ENCODE results near the gene MBTPS1. TPM values are rescaled to one million over a fixed set of nuclear protein-coding genes. Genes with fewer than 3 reads are reported as not detected.

MBTPS1 gene
- total RNA-seq, 1 donor from 2014 or later = 70.9 TPM

DNA sequence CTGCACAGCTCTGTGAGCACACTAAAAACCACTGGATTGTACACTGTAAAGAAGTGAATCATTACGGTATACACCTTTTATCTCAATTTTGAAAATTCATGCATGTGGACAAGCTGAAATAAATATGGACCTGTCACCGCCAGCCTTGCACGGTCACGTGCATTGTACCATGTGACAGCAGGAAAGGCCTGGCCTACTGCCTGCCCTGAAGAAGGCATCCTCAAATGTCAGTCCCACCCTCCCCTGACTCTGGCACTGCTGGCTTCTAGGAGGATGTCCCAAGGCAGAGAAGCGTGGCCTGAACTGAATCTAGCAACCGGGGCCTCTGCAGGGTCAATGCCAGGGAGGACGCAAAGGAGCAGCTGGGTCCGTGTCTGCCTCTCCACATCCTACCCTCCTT, 108.8 kb downstream of the MBTPS1 start:
- Histone ChIP-seq H3K27me3 (ENCODE audit: control insufficient read depth, insufficient read depth, low read length) (peaks cover 17% of the 10 kb centered on the region), H3K36me3 (ENCODE audit: control insufficient read depth, insufficient read depth, low read length) (no peaks in the 10 kb centered on the region), H3K4me3 (ENCODE audit: low read depth, low read length) (no peak overlapping the region)
- TF ChIP-seq, protein P1, sequence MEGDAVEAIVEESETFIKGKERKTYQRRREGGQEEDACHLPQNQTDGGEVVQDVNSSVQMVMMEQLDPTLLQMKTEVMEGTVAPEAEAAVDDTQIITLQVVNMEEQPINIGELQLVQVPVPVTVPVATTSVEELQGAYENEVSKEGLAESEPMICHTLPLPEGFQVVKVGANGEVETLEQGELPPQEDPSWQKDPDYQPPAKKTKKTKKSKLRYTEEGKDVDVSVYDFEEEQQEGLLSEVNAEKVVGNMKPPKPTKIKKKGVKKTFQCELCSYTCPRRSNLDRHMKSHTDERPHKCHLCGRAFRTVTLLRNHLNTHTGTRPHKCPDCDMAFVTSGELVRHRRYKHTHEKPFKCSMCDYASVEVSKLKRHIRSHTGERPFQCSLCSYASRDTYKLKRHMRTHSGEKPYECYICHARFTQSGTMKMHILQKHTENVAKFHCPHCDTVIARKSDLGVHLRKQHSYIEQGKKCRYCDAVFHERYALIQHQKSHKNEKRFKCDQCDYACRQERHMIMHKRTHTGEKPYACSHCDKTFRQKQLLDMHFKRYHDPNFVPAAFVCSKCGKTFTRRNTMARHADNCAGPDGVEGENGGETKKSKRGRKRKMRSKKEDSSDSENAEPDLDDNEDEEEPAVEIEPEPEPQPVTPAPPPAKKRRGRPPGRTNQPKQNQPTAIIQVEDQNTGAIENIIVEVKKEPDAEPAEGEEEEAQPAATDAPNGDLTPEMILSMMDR (IDR thresholded peaks at IDR 0.05; ENCODE audit: insufficient read depth, low read length, poor library complexity, severe bottlenecking) = no peak
- DNase-seq (ENCODE audit: low read depth) = no peak

DNA sequence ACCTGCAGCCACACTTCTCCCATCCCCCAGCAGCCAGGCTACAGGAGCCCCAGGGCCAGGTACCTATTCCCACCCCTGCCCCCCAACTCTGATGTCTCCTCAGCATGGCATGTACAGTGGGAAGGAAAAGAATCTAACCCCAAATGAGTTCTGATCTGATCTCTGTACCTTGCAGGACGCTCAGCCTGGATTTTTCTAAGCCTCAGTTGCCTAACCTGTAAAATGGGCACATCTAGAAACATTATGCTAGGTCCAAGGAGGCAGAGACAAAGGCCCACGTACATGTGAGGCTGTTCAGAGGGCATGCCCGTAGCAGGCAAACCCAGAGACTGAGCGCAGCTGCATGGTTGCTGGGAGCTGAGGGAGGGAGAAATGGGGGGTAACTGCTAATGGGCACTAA, 109.2 kb downstream of the MBTPS1 start:
- TF ChIP-seq, protein P1 (IDR thresholded peaks at IDR 0.05; ENCODE audit: insufficient read depth, low read length, poor library complexity, severe bottlenecking) = no peak
- no peak overlapping the region for H3K4me3 ChIP-seq (ENCODE audit: low read depth, low read length)
- no peaks in the 10 kb centered on the region for H3K36me3 ChIP-seq (ENCODE audit: control insufficient read depth, insufficient read depth, low read length)
- H3K27me3 ChIP-seq (ENCODE audit: control insufficient read depth, insufficient read depth, low read length) = peaks cover 19% of the 10 kb centered on the region
- DNase-seq (ENCODE audit: low read depth) = no peak

DNA sequence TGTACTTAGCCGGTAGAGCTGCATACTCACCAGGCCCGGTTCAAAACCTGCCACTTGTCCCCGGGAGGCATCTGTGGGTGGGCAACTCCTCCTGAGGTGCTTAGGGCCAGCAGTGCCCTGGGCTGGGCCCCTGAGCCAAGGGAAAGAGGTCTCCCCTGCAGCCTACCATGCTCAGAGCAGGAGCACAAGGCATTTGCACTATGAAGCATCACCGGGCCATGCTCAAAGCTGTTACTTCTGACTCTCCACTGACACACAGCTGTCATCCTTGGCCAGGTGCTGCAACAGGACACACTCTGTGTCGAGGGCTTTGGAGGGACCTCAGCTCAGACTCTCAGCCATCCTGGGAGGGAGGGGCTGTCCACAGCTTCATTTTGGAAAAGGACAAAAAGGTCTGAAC, 111.4 kb downstream of the MBTPS1 start:
- Histone ChIP-seq H3K27me3 (ENCODE audit: control insufficient read depth, insufficient read depth, low read length) (peaks cover 26% of the 10 kb centered on the region), H3K4me3 (ENCODE audit: low read depth, low read length) (no peak overlapping the region), H3K36me3 (ENCODE audit: control insufficient read depth, insufficient read depth, low read length) (no peaks in the 10 kb centered on the region)
- DNase-seq (ENCODE audit: low read depth) = no peak
- TF ChIP-seq, protein P1 (IDR thresholded peaks at IDR 0.05; ENCODE audit: insufficient read depth, low read length, poor library complexity, severe bottlenecking) = no peak

DNA sequence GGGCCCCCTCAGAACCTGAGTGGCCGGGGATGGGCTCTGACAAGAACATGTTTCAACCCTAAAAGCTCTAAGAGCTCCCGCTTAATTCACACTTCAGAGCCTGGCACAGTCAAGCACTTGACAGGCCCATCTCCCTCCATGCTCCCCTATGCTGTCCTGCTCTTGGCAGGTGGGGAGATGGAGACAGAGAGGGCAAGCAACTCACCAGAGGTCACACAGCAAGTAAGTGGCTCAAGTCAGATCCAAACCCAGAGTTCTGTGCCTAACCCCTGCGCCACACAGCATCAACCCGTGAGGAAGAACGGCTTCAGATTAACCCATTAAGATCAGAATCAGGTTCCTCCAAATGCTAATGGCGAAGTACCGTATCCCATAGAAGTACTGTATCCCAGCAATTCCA, 112.3 kb downstream of the MBTPS1 start:
- TF ChIP-seq, protein P1 (IDR thresholded peaks at IDR 0.05; ENCODE audit: insufficient read depth, low read length, poor library complexity, severe bottlenecking) = no peak
- no peak for DNase-seq (ENCODE audit: low read depth)
- peaks cover 24% of the 10 kb centered on the region for H3K27me3 ChIP-seq (ENCODE audit: control insufficient read depth, insufficient read depth, low read length)
- H3K4me3 ChIP-seq (ENCODE audit: low read depth, low read length) = no peak overlapping the region
- H3K36me3 ChIP-seq (ENCODE audit: control insufficient read depth, insufficient read depth, low read length) = no peaks in the 10 kb centered on the region

Other genes starting within 250 kb of the MBTPS1 start
- 3.4 and 3.5 TPM in 2 replicates for gene MLYCD, start 217.8 kb downstream of the MBTPS1 start, total RNA-seq
- gene OSGIN1, start 163.7 kb downstream of the MBTPS1 start, total RNA-seq = 4.4 and 8.0 TPM in 2 replicates
- gene NECAB2, start 148.7 kb downstream of the MBTPS1 start, total RNA-seq = not detected in 2 replicates
- gene SLC38A8, start 74.1 kb downstream of the MBTPS1 start, total RNA-seq = not detected in 2 replicates
- 35.8 and 37.9 TPM in 2 replicates for gene HSDL1, start 28.2 kb upstream of the MBTPS1 start, total RNA-seq
- not detected in 2 replicates for gene DNAAF1, start 28.4 kb upstream of the MBTPS1 start, total RNA-seq
- 23.9 and 34.6 TPM in 2 replicates for gene TAF1C, start 70.1 kb upstream of the MBTPS1 start, total RNA-seq
- not detected in 2 replicates for gene ADAD2, start 74.2 kb upstream of the MBTPS1 start, total RNA-seq
- gene KCNG4, start 123.1 kb upstream of the MBTPS1 start, total RNA-seq = not detected in 2 replicates
- gene WFDC1, start 177.9 kb upstream of the MBTPS1 start, total RNA-seq = 0.29 TPM in 1 of 2 replicates, not detected in the other

Data from kidney epithelial cell (primary cell).